Measurements from ENCODE around the gene GLIPR1. TPM values are rescaled to one million over a fixed set of nuclear protein-coding genes. Genes with fewer than 3 reads are reported as not detected.
"Not testable (repeated sequence)": the region's sequence is repeated elsewhere in the genome, so short reads cannot be mapped to it uniquely, and the experiment has no call there.

Gene GLIPR1
- total RNA-seq, 2 donors from 2014 or later: 6.3 to 10.0 TPM

DNA sequence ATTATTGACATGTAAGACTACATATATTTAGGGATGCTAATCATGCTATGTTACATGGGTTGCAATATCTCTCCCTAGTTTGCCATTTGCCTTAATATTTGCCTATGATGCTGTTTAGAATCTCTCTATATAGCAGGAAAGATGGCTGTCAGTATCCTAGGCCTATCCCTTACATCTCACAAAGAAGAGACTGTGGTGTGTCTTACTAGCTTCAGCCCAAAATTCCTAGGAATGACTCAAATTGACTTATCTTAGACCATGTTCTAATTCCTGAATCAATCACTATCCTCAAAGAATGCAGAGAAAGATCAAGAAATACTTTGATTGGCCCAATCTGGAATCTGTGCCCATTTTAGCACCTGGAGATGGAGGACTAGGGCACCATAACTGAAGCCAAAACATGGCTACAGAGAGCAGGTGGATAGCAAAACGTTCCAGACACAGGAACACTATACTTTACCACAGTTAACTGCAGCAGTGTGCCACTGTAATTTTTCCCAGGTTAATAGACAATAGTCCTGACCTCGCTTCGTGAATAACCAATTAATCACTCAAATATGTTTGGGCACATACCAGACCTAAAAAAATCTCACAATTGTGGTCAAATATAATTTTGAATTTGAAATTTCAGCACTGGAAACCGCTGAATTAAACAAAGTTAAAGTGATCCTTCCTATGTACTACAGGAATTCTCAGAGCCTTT, 32.7 kb upstream of the GLIPR1 start:
- Mint-ChIP-seq H3K4me1 (ENCODE audit: low read depth) (no peaks in the 10 kb centered on the region), H3K36me3 (ENCODE audit: insufficient read depth in 2 of 2) (no peaks in the 10 kb centered on the region), H3K27me3 (ENCODE audit: low read depth) (peaks cover 6% of the 10 kb centered on the region), H3K4me3 (no peak overlapping the region), H3K27ac (no peak overlapping the region), H3K9me3 (no peaks in the 10 kb centered on the region)
- ATAC-seq (replicated peaks in 1 of 2) (no peak), DNase-seq (no peak)

DNA sequence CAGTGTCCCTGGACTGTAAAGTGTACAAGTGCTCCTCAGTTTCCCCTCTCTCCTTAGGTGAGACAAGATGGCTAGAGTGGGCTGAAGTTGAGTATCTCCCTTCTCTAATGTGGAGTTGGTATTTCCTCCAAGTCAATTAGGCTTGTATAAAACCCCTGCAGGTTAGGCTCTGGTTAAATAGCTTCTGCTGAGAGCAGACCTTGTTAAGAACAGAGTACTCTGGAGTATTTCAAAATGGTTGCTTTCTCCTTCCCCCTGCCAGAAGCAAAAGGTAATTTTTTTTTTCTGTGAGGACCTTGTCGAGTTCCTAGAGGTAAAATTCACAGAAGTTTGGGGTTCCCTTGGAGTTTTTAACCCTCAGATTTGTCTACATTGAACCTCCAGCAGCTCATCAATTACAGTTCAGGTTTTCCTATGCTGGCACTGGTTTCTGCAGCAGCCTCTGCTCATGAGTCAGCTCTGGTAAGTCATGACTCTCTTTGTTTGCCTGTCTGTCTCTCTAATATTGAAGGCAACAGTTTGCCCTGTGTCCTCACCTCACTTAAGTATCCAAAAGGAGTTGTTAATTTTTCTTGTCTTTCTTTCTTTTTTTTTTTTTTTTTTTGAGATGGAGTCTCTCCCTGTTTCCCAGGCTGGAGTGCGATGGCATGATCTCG, 27.8 kb upstream of the GLIPR1 start:
- ATAC-seq (replicated peaks in 1 of 2) (no peak), DNase-seq (no peak)
- Mint-ChIP-seq H3K27me3 (ENCODE audit: low read depth) (peaks cover 12% of the 10 kb centered on the region), H3K36me3 (ENCODE audit: insufficient read depth in 2 of 2) (peaks cover 2 to 5% of the 10 kb centered on the region in 2 donors), H3K4me1 (ENCODE audit: low read depth) (peaks cover 6% of the 10 kb centered on the region), H3K27ac (no peak overlapping the region), H3K9me3 (peaks cover 0 to 2% of the 10 kb centered on the region in 2 donors), H3K4me3 (no peak overlapping the region)

DNA sequence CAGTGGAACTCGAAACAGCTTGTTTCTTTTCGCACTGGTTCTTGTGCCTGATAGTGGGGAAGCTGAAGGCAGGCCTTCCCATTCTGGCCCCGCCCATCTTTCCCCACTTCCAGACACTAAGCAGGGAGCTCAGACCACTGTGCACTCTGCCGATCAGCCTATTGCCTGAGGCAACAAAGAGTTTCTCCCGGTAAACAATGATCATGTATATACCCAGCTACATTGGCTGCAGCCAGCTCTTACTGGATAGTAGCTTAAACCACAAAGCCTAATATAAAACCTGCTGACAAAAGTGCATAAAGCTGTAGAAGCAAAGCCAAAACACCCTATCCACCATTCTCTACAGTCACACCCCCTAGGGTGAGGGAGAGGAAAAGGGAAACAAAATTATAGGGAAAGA, 24.7 kb upstream of the GLIPR1 start:
- H3K4me3 Mint-ChIP-seq: no peak overlapping the region

DNA sequence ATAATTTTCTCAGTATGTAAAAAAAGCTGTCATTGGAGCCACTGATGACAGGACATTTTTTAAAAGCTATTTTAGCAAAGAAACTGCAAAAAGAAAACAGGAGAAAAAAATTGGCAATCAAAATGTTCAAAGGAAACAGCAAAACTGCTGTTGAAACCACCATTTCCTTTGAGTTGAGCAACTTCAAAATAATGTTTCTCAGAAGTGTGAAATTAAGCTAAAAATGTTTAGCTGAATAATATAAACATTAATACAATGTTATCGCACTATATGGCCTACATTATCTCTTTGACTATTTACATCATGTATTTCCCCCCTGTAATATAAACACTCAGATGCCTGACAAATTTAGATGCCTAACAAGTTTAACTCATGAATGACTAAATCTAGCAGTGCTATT, 23.4 kb upstream of the GLIPR1 start:
- Mint-ChIP-seq H3K27me3 (ENCODE audit: low read depth) (peaks cover 12% of the 10 kb centered on the region), H3K27ac (no peak overlapping the region), H3K36me3 (ENCODE audit: insufficient read depth in 2 of 2) (peaks cover 4 to 5% of the 10 kb centered on the region in 2 donors), H3K4me3 (no peak overlapping the region), H3K9me3 (peaks cover 0 to 3% of the 10 kb centered on the region in 2 donors), H3K4me1 (ENCODE audit: low read depth) (peaks cover 20% of the 10 kb centered on the region)
- ATAC-seq (replicated peaks in 1 of 2): no peak
- no peak for DNase-seq

More for the DNA sequence above, 24.7 kb upstream of the GLIPR1 start:
- peaks cover 4 to 5% of the 10 kb centered on the region in 2 donors for H3K36me3 Mint-ChIP-seq (ENCODE audit: insufficient read depth in 2 of 2)
- no peak overlapping the region for H3K27ac Mint-ChIP-seq
- H3K27me3 Mint-ChIP-seq (ENCODE audit: low read depth): peaks cover 12% of the 10 kb centered on the region
- DNase-seq: no peak
- peaks cover 19% of the 10 kb centered on the region for H3K4me1 Mint-ChIP-seq (ENCODE audit: low read depth)
- no peak for ATAC-seq (replicated peaks in 1 of 2)
- H3K9me3 Mint-ChIP-seq: peaks cover 0 to 3% of the 10 kb centered on the region in 2 donors

GRCh38 chr12:75457866-75458265, 22.7 kb upstream of the GLIPR1 start:
- not testable (repeated sequence) for ATAC-seq (replicated peaks in 1 of 2); H3K27ac Mint-ChIP-seq; DNase-seq; H3K9me3 Mint-ChIP-seq; H3K36me3 Mint-ChIP-seq (ENCODE audit: insufficient read depth in 2 of 2)
- H3K27me3 Mint-ChIP-seq (ENCODE audit: low read depth): peaks cover 12% of the 10 kb centered on the region
- peaks cover 20% of the 10 kb centered on the region for H3K4me1 Mint-ChIP-seq (ENCODE audit: low read depth)
- H3K4me3 Mint-ChIP-seq: peak overlapping the region in 1 of 2 donors; percentile 9

- Mint-ChIP-seq H3K9me3 (peaks cover 0 to 3% of the 10 kb centered on the region in 2 donors), H3K36me3 (ENCODE audit: insufficient read depth in 2 of 2) (peaks cover 4 to 5% of the 10 kb centered on the region in 2 donors), H3K4me3 (no peak overlapping the region), H3K4me1 (ENCODE audit: low read depth) (peaks cover 20% of the 10 kb centered on the region), H3K27me3 (ENCODE audit: low read depth) (peaks cover 12% of the 10 kb centered on the region), H3K27ac (peak overlapping the region; percentile 53)
- no peak for DNase-seq
- ATAC-seq (replicated peaks in 1 of 2): no peak
These were observed 20.8 kb upstream of the GLIPR1 start for GRCh38 chr12:75459755-75460154.

DNA sequence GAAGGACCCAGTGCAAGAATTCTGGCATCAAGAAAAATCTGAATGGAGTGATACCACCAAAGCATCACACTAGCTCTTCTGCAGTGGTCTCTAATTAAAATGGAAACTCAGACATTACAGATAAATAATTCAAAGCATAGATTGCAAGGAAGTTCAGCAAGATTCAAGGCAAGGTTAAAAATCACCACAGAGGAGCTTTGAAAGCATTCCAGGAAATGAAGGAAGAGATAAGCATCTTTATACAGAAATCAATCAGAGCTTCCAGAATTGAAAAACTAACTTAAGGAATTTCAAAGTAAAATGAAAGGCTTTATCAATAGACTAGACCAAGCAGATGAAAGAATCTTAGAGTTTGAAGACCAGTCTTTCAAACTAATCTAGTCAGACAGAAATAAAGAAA, 20.4 kb upstream of the GLIPR1 start:
- ATAC-seq (replicated peaks in 1 of 2) (no peak), DNase-seq (no peak)
- no peak overlapping the region for H3K4me3 Mint-ChIP-seq
- peaks cover 8% of the 10 kb centered on the region for H3K27me3 Mint-ChIP-seq (ENCODE audit: low read depth)
- peaks cover 4 to 5% of the 10 kb centered on the region in 2 donors for H3K36me3 Mint-ChIP-seq (ENCODE audit: insufficient read depth in 2 of 2)
- peak overlapping the region; percentile 53 for H3K27ac Mint-ChIP-seq
- H3K9me3 Mint-ChIP-seq: peaks cover 0 to 3% of the 10 kb centered on the region in 2 donors
- peaks cover 20% of the 10 kb centered on the region for H3K4me1 Mint-ChIP-seq (ENCODE audit: low read depth)

GRCh38 chr12:75471902-75472890, 8.4 kb upstream of the GLIPR1 start:
- H3K4me1 Mint-ChIP-seq (ENCODE audit: low read depth): peaks cover 17% of the 10 kb centered on the region
- H3K27ac Mint-ChIP-seq: no peak overlapping the region
- ATAC-seq (replicated peaks in 1 of 2) (no peak), DNase-seq (no peak)
- no peaks in the 10 kb centered on the region for H3K9me3 Mint-ChIP-seq
- H3K36me3 Mint-ChIP-seq (ENCODE audit: insufficient read depth in 2 of 2): peaks cover 0 to 3% of the 10 kb centered on the region in 2 donors
- no peak overlapping the region for H3K4me3 Mint-ChIP-seq
- peaks cover 28% of the 10 kb centered on the region for H3K27me3 Mint-ChIP-seq (ENCODE audit: low read depth)

DNA sequence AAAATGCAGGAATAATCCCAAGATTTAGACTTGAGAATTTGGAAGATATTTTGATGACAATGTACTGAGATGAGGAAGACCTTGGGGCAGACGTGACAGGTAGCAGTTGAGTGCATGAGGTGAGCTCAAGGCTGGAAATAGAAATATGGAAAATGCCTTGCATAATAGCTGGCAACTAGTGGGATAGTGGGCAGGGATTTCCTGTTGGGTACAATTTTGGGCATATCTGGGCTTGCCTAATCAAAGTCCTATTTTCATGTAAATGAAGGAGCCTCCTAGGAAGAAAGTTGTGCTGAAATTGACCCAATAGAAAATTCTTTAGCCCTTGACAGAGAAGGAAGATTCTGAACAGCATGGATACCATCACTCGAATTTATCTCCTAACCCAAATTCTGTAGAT, 6.4 kb upstream of the GLIPR1 start:
- Mint-ChIP-seq H3K4me1 (ENCODE audit: low read depth) (peaks cover 36% of the 10 kb centered on the region), H3K27me3 (ENCODE audit: low read depth) (peaks cover 28% of the 10 kb centered on the region), H3K27ac (no peak overlapping the region), H3K9me3 (no peaks in the 10 kb centered on the region), H3K36me3 (ENCODE audit: insufficient read depth in 2 of 2) (peaks cover 0 to 3% of the 10 kb centered on the region in 2 donors), H3K4me3 (no peak overlapping the region)
- DNase-seq: no peak
- no peak for ATAC-seq (replicated peaks in 1 of 2)

GRCh38 chr12:75476071-75476470, 4.5 kb upstream of the GLIPR1 start:
- Mint-ChIP-seq H3K27ac (no peak overlapping the region), H3K36me3 (ENCODE audit: insufficient read depth in 2 of 2) (peaks cover 2 to 3% of the 10 kb centered on the region in 2 donors), H3K4me1 (ENCODE audit: low read depth) (peaks cover 56% of the 10 kb centered on the region), H3K9me3 (no peaks in the 10 kb centered on the region), H3K27me3 (ENCODE audit: low read depth) (peaks cover 23% of the 10 kb centered on the region), H3K4me3 (no peak overlapping the region)
- DNase-seq (peak; percentile 61 to 69), ATAC-seq (replicated peaks in 1 of 2) (peak; percentile 15 to 19)

- DNase-seq: peak in 1 of 2 donors; percentile 12
- H3K36me3 Mint-ChIP-seq (ENCODE audit: insufficient read depth in 2 of 2): peaks cover 2 to 5% of the 10 kb centered on the region in 2 donors
- peaks cover 67% of the 10 kb centered on the region for H3K4me1 Mint-ChIP-seq (ENCODE audit: low read depth)
- H3K27ac Mint-ChIP-seq: peak overlapping the region; percentile 54
- H3K27me3 Mint-ChIP-seq (ENCODE audit: low read depth): peaks cover 14% of the 10 kb centered on the region
- H3K9me3 Mint-ChIP-seq: no peaks in the 10 kb centered on the region
- ATAC-seq (replicated peaks in 1 of 2): peak; percentile 12 to 19
- peak overlapping the region; percentile 31 to 58 for H3K4me3 Mint-ChIP-seq
These were observed 3.4 kb upstream of the GLIPR1 start for GRCh38 chr12:75477137-75477536.

GRCh38 chr12:75478116-75478794, 2.3 kb upstream of the GLIPR1 start:
- Mint-ChIP-seq H3K27ac (peak overlapping the region; percentile 63), H3K27me3 (ENCODE audit: low read depth) (peaks cover 14% of the 10 kb centered on the region), H3K4me3 (peak overlapping the region; percentile 31 to 57), H3K4me1 (ENCODE audit: low read depth) (peaks cover 78% of the 10 kb centered on the region), H3K36me3 (ENCODE audit: insufficient read depth in 2 of 2) (peaks cover 2 to 5% of the 10 kb centered on the region in 2 donors), H3K9me3 (no peaks in the 10 kb centered on the region)
- ATAC-seq (replicated peaks in 1 of 2) (peak; percentile 53 to 57), DNase-seq (peak; percentile 58)

All from activated T-cell treated with anti-CD3 and anti-CD28 coated beads, Interleukin-2, amount 50 U/mL, for 72 hours (primary cell).